ENCODE data around the gene CDH13.

- TF ChIP-seq CTCF (IDR thresholded peaks at IDR 0.05; ENCODE audit: borderline replicate concordance, extremely low read depth, low read length, poor library complexity, severe bottlenecking) (no peak), EZH2 (IDR thresholded peaks at IDR 0.05; ENCODE audit: borderline replicate concordance, low read depth, low read length, severe bottlenecking) (no peak)
These were observed 265.1 kb downstream of the CDH13 start for GRCh38 chr16:82891918-82892317.
